ENCODE measurements around the gene CD2.

The CD2 gene

DNA sequence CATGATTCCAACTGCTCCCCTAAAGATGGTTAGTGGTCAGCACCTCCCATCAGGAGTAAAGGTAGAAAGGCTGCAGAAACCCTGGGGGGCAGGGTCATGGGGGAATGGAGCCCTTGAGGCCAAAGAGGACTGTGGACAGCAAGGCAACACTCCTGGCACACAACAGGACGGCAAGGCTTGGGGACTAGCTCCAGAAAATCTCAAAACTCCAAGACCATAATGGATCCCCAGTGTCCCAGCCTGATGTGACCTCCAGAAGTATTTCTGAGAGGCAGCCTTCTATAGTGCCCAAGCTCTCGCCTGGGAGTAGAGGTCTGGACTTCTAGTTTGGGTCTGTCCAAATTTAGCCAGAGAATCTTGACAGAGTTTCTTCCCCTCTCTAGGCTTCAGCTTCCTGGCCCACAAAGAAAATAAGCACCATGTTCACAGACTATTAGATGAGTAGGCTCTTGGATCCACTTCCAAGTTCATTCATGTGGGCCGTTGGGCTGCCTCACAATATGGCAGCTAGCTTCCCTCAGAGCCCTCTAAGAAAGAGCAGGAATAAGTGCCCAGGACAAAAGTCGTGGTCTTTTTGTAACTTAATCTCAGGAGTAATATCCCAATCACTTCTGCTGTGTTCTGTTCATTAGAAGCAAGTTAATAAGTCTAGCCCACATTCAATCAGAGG is 6.9 kb downstream of the CD2 start:
- no peak for ATAC-seq

DNA sequence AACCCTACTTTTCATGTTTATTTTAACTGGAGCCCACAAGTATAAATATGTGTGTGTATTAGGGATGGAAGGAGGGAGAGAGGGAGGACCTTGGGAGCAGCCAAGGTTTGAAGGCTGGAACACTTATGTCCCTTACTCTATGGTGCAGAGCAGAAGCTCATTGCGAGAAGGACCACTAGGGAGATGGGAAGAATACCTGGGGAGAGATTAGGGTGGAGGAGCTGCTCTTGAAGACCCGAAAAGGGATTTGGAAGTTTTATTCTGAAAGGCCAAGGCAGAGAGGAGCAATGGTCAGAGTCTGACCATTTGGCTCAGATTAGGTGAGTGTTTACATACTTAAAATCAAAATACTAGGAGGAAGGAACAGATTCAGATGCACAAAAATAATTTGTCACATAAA is 8.1 kb downstream of the CD2 start:
- no peak for ATAC-seq
- DNase-seq = no peak

More for the DNA sequence above, 6.9 kb downstream of the CD2 start:
- DNase-seq = no peak

DNA sequence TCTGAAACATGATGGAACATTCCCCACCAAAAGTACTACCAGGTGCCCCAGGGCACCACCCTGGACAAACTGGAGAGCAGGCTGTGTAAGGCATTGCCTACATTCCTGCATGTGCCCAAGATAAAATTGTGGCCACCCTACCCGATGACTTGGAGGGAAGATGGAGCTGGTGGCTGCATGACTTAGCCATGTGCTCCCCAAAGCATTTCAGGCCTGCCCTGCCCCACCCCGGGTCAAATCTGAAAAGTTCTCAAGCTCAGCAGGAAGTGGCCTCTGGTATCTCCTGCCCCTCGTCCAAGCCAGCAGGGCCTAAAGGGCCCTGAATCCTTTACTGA is 8.5 kb downstream of the CD2 start:
- DNase-seq = no peak

DNA sequence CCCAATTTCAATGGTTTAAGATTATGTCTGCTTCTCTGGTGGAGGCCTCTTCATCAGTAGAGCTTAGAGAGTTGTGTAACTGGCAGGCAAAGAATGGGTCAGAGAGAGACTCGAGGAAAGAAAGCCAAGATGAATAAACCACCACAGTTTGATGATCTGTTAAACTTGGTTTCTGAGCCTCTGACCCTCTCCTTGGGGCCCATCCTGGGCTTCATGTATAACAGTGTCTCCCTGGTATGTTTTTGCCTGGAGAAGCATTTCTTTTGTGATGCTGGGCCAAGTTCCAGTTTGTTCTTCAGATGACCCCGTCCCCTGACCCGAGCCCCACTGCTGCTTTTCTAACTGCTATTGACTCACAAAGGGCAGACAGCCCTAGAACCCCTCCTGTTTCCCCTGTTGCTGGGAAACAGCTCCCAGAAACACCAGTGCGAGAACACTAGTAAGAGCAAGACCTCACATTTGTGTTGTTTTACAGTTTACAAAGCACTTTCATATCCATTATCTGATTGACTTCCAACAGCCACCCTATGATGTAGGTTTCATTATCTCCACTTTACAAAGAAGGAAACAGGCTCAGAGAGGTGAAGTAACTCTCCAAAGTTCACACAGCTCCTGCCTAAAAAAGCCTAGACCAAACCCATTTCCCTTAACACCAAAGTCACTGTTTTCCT is 9.0 kb downstream of the CD2 start:
- DNase-seq = peak; percentile 71
- ATAC-seq = peak; percentile 60

More for the DNA sequence above, 8.5 kb downstream of the CD2 start:
- ATAC-seq = no peak

DNA sequence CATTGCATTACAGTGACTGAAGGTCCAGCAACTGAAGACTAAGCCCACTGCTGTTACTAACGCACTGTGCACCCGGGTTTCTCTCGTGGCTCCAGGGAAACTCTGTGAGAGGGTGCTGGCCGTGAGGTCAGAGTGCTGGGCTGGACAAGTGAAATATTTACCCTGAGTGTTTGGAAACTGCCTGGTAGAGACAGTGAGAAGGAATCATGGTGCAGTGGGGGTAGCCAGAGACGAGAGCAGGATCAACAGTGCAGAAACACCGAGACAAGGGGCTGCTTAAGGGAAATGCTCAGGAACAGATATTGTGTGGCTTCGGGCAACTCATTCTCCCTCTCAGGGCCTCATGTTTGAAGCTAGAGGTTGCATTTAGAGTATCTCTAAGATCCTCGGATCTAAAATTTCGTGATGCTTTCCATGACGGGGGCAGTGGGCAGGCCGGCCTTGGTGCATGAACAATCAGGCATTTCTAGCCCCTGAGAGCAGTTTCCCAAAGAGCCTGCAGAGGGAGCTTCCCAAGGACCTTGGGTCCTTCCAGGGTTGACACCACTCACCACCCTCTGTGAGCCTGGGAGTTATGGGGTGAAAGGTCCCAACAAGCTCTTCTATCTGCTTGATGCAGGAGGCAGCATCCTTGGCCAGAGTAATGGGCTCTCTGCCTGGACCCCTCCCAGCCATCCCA is 9.7 kb downstream of the CD2 start:
- ATAC-seq (peak; percentile 37), DNase-seq (peak; percentile 79)

DNA sequence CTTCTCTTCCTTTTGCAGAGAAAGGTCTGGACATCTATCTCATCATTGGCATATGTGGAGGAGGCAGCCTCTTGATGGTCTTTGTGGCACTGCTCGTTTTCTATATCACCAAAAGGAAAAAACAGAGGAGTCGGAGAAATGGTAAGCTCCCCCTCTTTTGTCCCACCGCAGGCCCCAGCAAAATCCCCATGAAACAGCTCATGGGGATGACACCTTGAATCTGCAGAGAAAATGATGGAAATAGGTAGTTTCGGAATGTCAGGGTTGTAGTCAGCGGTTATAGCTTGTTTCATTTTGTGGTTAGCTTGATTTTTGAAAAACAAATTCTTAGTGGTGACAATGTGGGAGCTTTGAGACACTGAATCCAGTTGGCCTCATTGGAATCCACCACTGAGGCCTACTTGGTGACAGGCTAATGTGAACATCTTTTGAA is 10.3 kb downstream of the CD2 start:
- DNase-seq (peak; percentile 69), ATAC-seq (peak; percentile 28)

- ATAC-seq (no peak), DNase-seq (no peak)
These were observed 11.0 kb downstream of the CD2 start for GRCh38 chr1:116764906-116765862.

DNA sequence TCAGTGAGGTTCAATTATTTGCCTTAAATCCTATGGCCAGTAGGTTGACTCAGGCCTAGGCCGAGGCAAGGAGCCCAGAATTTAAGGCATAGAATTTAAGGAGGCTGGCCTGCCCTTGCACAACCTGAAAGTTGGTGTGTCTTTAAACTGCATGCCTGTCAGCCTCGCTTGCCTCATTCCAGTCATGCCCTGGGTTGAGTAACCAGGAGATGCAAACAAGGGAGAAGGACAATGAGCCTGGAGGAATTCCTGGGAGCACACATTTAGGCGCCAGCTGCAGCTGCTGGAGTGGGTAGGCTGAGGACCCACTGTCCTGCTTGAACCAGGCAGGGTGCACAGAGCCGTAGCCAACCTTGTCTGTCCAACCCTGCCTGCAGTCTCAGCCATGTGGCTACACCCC is 11.7 kb downstream of the CD2 start:
- DNase-seq = no peak
- ATAC-seq = no peak

GRCh38 chr1:116766616-116767469 is 12.6 kb downstream of the CD2 start:
- DNase-seq (peak; percentile 41), ATAC-seq (no peak)

DNA sequence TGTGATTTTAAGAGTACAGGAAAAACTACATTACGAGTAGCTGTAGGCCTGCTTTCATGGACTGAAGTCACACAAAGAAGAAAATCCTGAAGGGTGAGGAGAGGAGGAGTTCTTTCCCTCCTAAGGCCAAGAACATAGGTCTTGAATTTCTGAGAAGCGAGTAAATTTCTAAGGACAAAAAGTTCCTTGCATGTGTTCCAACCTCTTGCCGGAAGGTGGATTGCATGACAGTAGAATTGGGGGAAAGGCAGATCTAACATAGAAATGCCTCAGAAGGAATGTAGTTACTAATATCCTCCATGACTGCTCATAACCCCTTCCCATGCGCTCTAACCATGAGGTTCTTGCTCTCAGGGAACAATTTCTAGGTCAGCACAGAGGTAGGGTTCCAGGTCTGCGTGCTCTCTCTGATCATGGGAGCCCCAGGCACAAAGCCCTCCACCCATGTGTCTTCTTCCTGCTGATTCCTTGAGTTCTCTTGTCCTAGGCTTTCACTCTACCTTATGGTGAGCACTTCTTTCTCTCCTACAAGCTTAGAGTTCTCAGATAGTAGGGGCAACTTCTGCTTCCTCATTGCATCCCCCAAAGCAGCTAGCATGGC is 13.7 kb downstream of the CD2 start:
- DNase-seq (no peak), ATAC-seq (no peak)

DNA sequence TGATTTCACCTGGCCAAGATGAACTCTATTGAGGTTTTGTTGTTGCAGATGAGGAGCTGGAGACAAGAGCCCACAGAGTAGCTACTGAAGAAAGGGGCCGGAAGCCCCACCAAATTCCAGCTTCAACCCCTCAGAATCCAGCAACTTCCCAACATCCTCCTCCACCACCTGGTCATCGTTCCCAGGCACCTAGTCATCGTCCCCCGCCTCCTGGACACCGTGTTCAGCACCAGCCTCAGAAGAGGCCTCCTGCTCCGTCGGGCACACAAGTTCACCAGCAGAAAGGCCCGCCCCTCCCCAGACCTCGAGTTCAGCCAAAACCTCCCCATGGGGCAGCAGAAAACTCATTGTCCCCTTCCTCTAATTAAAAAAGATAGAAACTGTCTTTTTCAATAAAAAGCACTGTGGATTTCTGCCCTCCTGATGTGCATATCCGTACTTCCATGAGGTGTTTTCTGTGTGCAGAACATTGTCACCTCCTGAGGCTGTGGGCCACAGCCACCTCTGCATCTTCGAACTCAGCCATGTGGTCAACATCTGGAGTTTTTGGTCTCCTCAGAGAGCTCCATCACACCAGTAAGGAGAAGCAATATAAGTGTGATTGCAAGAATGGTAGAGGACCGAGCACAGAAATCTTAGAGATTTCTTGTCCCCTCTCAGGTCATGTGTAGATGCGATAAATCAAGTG is 14.3 kb downstream of the CD2 start:
- DNase-seq = no peak
- no peak for ATAC-seq

GRCh38 chr1:116769104-116769452 is 14.8 kb downstream of the CD2 start:
- DNase-seq (peak; percentile 44), ATAC-seq (peak; percentile 7)

DNA sequence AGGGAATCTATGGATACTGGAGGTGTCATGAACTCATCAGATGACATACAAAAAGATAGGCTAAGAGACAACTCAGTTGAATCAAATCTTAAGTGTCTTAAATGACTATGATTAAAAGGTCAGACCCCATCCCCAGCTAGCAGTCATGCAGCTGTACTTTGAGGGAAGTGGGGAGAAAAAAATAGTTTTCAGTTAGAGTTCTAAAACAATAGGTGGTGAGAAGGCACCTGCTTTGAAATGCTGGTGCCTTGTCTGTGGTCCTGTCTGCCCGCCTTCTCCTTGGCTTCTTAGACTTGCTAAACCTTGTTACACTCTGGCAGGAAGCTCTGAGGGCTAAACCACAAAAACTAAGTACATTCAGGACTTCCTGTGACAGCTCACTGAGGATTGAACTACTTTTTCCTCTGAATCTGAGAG is 15.3 kb downstream of the CD2 start:
- ATAC-seq (peak; percentile 72), DNase-seq (peak; percentile 66)

- ATAC-seq = no peak
- peak; percentile 43 for DNase-seq
These were observed 15.8 kb downstream of the CD2 start for GRCh38 chr1:116769994-116770393.

GRCh38 chr1:116770625-116771024 is 16.4 kb downstream of the CD2 start:
- DNase-seq = no peak
- ATAC-seq = no peak

GRCh38 chr1:116771997-116772647 is 17.9 kb downstream of the CD2 start:
- ATAC-seq (no peak), DNase-seq (no peak)

DNA sequence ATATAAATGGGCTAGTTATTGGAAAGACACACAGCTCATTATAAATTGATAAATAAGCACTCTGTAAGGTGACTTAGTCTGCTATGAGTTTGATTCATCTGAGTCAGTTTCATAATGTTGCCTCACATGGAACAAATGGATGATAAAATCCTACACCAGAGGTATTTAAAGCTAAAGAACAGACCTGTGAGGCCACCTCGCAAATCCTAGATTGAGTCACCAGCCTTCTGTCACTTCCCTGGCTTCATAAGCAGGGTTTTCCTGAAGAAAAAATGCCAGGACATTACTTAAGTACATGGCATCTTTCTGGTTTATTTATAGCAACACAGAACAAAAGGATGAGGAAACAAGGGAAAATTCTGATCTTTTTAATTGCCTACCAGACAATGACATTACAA is 18.4 kb downstream of the CD2 start:
- DNase-seq = no peak
- ATAC-seq = peak; percentile 28

DNA sequence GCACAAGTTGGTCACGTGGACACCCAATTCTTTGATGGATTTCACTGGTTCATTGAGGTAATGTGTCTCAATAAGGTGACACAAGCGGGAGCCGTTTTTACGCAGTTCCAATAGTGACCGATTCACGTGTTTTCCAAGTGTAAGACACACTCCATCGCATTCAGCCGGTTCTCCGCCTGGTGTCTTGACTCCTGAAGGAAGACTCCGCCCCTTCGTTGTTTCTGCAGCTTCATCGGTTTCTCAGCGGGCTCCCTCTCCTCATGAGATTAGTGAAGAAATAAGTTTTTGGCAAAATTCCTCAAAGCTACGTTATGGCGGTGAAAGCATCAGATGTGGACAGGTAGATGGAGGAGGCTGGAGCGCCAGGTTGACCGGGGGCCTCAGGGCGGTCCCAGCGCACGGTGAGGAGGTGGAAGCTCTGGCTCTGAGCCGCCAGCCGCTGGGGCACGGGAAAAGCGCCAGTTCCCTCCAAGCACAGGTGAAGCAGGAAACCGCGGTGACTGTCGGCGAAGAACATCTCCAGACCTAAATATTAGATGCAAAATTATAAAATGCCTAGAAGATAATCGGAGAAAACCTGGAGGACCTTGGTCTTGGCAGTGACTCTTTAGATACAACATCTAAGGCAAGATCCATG is 21.0 kb downstream of the CD2 start:
- DNase-seq = no peak
- ATAC-seq = no peak
